Measurements from ENCODE around the gene HEPHL1. TPM values are rescaled to one million over a fixed set of nuclear protein-coding genes. Genes with fewer than 3 reads are reported as not detected.
"Not testable (repeated sequence)": the region's sequence is repeated elsewhere in the genome, so short reads cannot be mapped to it uniquely, and the experiment has no call there.

The HEPHL1 gene
- total RNA-seq, 2 donors from 2014 or later, result 0.09 to 0.17 TPM

DNA sequence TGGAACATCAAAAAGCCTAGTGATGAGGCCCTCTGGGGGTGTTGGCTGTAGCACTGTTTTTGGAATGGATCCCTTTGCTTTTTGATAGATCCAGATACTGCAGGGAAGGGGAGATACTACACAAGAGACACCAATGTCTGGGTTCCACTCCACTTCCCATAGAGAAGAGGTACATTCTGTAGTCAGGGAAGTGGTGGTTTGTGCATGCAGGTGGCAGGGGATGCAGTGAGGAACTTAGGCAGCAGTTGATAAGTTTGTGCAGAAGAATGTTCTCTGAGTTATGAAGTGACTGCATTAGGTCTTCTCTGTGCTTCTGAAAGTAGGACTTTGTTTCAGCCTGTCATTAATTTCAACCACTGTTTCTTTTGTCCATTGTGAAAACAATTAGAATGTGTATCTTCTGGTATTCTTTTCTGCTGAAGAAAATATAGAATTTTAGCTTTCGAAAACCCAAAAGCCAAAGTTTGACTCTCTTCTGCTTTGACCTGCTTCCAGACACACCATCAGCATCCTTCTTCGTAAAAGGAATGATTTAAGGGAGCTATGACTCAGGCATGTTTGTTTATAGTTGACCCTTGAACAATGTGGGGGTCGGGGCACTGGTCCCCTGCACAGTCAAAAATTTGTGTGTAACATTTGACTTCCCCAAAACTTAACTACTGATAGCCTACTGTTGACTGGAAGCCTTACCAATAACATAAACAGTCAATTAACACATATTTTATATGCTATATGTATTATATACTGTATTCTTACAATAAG is 133.1 kb downstream of the HEPHL1 start:
- H3K4me1 ChIP-seq (replicated peaks), result peaks cover 3% of the 10 kb centered on the region
- WGBS, result 70% methylated on average over 3 of the region's 3 CpGs

DNA sequence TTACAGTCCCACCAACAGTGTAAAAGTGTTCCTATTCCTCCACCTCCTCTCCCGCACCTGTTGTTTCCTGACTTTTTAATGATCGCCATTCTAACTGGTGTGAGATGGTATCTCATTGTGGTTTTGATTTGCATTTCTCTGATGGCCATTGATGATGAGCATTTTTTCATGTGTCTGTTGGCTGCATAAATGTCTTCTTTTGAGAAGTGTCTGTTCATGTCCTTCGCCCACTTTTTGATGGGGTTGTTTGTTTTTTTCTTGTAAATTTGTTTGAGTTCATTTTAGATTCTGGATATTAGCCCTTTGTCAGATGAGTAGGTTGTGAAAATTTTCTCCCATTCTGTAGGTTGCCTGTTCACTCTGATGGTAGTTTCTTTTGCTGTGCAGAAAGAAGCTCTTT is 136.2 kb downstream of the HEPHL1 start:
- H3K27ac ChIP-seq; DNase-seq (ENCODE audit: low spot score); H3K4me1 ChIP-seq (replicated peaks); H3K36me3 ChIP-seq; intact Hi-C loops (cut with DNase I); H3K27me3 ChIP-seq (replicated peaks; ENCODE audit: insufficient read depth); H3K9me3 ChIP-seq; H3K4me3 ChIP-seq: not testable (repeated sequence)
- 100% methylated on average over 3 of the region's 3 CpGs for WGBS

More for the DNA sequence above, 133.1 kb downstream of the HEPHL1 start:
- no peak overlapping the region for H3K27ac ChIP-seq
- no peak for DNase-seq (ENCODE audit: low spot score)
- peaks cover 0 to 4% of the 10 kb centered on the region in 2 donors for H3K36me3 ChIP-seq
- TF ChIP-seq POLR2AphosphoS5 (IDR thresholded peaks at IDR 0.05), result no peak
- TF ChIP-seq POLR2A (IDR thresholded peaks at IDR 0.05), result no peak
- TF ChIP-seq, protein P1, sequence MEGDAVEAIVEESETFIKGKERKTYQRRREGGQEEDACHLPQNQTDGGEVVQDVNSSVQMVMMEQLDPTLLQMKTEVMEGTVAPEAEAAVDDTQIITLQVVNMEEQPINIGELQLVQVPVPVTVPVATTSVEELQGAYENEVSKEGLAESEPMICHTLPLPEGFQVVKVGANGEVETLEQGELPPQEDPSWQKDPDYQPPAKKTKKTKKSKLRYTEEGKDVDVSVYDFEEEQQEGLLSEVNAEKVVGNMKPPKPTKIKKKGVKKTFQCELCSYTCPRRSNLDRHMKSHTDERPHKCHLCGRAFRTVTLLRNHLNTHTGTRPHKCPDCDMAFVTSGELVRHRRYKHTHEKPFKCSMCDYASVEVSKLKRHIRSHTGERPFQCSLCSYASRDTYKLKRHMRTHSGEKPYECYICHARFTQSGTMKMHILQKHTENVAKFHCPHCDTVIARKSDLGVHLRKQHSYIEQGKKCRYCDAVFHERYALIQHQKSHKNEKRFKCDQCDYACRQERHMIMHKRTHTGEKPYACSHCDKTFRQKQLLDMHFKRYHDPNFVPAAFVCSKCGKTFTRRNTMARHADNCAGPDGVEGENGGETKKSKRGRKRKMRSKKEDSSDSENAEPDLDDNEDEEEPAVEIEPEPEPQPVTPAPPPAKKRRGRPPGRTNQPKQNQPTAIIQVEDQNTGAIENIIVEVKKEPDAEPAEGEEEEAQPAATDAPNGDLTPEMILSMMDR (IDR thresholded peaks at IDR 0.05), result no peak
- no peaks in the 10 kb centered on the region for H3K9me3 ChIP-seq
- intact Hi-C loops (cut with DNase I), result no loop called here
- no peaks in the 10 kb centered on the region for H3K27me3 ChIP-seq (replicated peaks; ENCODE audit: insufficient read depth)
- H3K4me3 ChIP-seq, result no peak overlapping the region

Small RNAs within 50 kb of the gene (small RNA-seq; reads per million reads assigned to genes)
- gene AP002795.1, result 0 reads per million in 2 donors

Other genes with a start within 250 kb of the HEPHL1 start
- 10 to 100 TPM; 22.4 to 31.4 TPM for gene MED17, start 237.1 kb upstream of the HEPHL1 start, total RNA-seq
- gene VSTM5, start 170.7 kb upstream of the HEPHL1 start, total RNA-seq, result under 1 TPM; 0.74 to 0.77 TPM
- gene PANX1, start 107.5 kb downstream of the HEPHL1 start, total RNA-seq, result 10 to 100 TPM; 12.9 to 51.2 TPM